Keratinocyte (primary cell): ENCODE results near the gene KDM8. TPM values are rescaled to one million over a fixed set of nuclear protein-coding genes. Genes with fewer than 3 reads are reported as not detected.
"Not testable (repeated sequence)": the region's sequence is repeated elsewhere in the genome, so short reads cannot be mapped to it uniquely, and the experiment has no call there.

Experiments
- DNase-seq: peaks from one replicate; pipeline ENCODE4 v3.0.0-alpha.2; 2011; ENCODE audit warnings: low read depth, missing footprints, low spot score
- FAIRE-seq: peaks from 2 replicates; lab custom pipeline; 2011; peaks lifted over from hg19 to GRCh38; lab: Jason Lieb, UNC
- H2AFZ ChIP-seq: 2 replicates; pipeline ENCODE4 v1.6.0; 2012; ENCODE audit warnings: low read length, control low read depth, inconsistent platforms; ENCODE audit not compliant: control insufficient read depth
- H3K27ac ChIP-seq: 2 replicates; pipeline ENCODE4 v1.5.1; 2011; ENCODE audit warnings: low read length; ENCODE audit not compliant: control insufficient read depth, insufficient read depth
- H3K27me3 ChIP-seq: 3 replicates; pipeline ENCODE4 v1.6.0; 2011; ENCODE audit warnings: low read length; ENCODE audit not compliant: control insufficient read depth, insufficient read depth; ENCODE audit errors: extremely low read depth
- H3K36me3 ChIP-seq, 2 experiments: 2 replicates in 1 of 2; 3 replicates in 1 of 2; pipeline ENCODE4 v1.5.1; 2011; ENCODE audit warnings: low read length in 2 of 2, mild to moderate bottlenecking in 1 of 2; ENCODE audit not compliant: control insufficient read depth in 2 of 2, insufficient read depth in 2 of 2; ENCODE audit errors: extremely low read depth in 1 of 2
- H3K4me1 ChIP-seq: 3 replicates; pipeline ENCODE4 v1.5.1; 2011; ENCODE audit warnings: low read length; ENCODE audit not compliant: control insufficient read depth, insufficient read depth; ENCODE audit errors: extremely low read depth
- H3K4me2 ChIP-seq: 3 replicates; pipeline ENCODE4 v1.6.0; 2011; ENCODE audit warnings: low read depth, low read length; ENCODE audit not compliant: control insufficient read depth, insufficient read depth; ENCODE audit errors: extremely low read depth
- H3K4me3 ChIP-seq, 3 experiments: fragments of 200-600 bp in 1 of 3; sonication (generic) in 1 of 3; 2 replicates in 2 of 3; 3 replicates in 1 of 3; pipeline ENCODE4 v1.5.1; 2011 to 2016; ENCODE audit warnings: low read length in 3 of 3, mild to moderate bottlenecking in 3 of 3, control low read depth in 2 of 3, inconsistent platforms in 1 of 3, low read depth in 1 of 3, mixed read lengths in 1 of 3, mixed run types in 1 of 3, moderate library complexity in 1 of 3; ENCODE audit not compliant: control insufficient read depth in 2 of 3, insufficient read depth in 2 of 3; ENCODE audit errors: extremely low read depth in 1 of 3
- H3K79me2 ChIP-seq: 2 replicates; pipeline ENCODE4 v1.6.0; 2012; ENCODE audit warnings: low read length; ENCODE audit not compliant: control insufficient read depth, insufficient read depth
- H3K9ac ChIP-seq: 3 replicates; pipeline ENCODE4 v1.6.0; 2011; ENCODE audit warnings: low read length; ENCODE audit not compliant: control insufficient read depth, insufficient read depth; ENCODE audit errors: extremely low read depth
- H3K9me1 ChIP-seq: 3 replicates; pipeline ENCODE4 v1.6.0; 2011; ENCODE audit warnings: low read length; ENCODE audit not compliant: control insufficient read depth, insufficient read depth; ENCODE audit errors: extremely low read depth
- H3K9me3 ChIP-seq: 2 replicates; pipeline ENCODE4 v1.5.1; 2012; ENCODE audit warnings: low read depth, low read length; ENCODE audit not compliant: control insufficient read depth
- H4K20me1 ChIP-seq: 3 replicates; pipeline ENCODE4 v1.6.0; 2011; ENCODE audit warnings: low read length; ENCODE audit not compliant: control insufficient read depth, insufficient read depth; ENCODE audit errors: extremely low read depth
- EZH2 ChIP-seq: IDR thresholded peaks from one replicate; pipeline ENCODE4 v1.6.1; 2012; ENCODE audit warnings: inconsistent platforms, mild to moderate bottlenecking, low read length, moderate library complexity
- dilution Hi-C: fragments of 300-500 bp; cut with MboI; formaldehyde crosslinking; loops from one replicate; pipeline ENCODE4 v1.7.0; 2020; ENCODE audit warnings: low sequenced_read_pairs; ENCODE audit not compliant: extremely low pct_ligation_motif_present
- polyA plus RNA-seq, 5 experiments: library from polyadenylated mRNA; depleted of rRNA in 3 of 5; stranded (reverse) in 3 of 5; stranded (forward) in 1 of 5; unstranded in 1 of 5; fragments of >200 nt; gene quantifications; 1 replicate in 1 of 5; 2 replicates in 3 of 5; 3 replicates in 1 of 5; pipeline versions ENCODE4 v1.2.1 to v1.2.3, GENCODE V29; 2011 to 2012; ENCODE audit warnings: missing spikeins in 2 of 5, low read depth in 1 of 5, low replicate concordance in 1 of 5
- TF ChIP-seq, protein P1 (sequence below), 3 experiments: IDR thresholded peaks in 1 of 3; conservative IDR thresholded peaks in 1 of 3; optimal IDR thresholded peaks in 1 of 3; 2 replicates in 2 of 3; 3 replicates in 1 of 3; pipeline versions ENCODE3 to v1.5.1; 2011; ENCODE audit warnings: low read length in 3 of 3, mild to moderate bottlenecking in 3 of 3, moderate library complexity in 2 of 3, control low read depth in 1 of 3, inconsistent platforms in 1 of 3; ENCODE audit not compliant: insufficient read depth in 2 of 3; ENCODE audit errors: extremely low read depth in 1 of 3

Gene KDM8
- polyA plus RNA-seq, 1 donor (not counting 4 experiments of a cell fraction or from before 2014, with no cell fraction given) = 1.5 TPM

DNA sequence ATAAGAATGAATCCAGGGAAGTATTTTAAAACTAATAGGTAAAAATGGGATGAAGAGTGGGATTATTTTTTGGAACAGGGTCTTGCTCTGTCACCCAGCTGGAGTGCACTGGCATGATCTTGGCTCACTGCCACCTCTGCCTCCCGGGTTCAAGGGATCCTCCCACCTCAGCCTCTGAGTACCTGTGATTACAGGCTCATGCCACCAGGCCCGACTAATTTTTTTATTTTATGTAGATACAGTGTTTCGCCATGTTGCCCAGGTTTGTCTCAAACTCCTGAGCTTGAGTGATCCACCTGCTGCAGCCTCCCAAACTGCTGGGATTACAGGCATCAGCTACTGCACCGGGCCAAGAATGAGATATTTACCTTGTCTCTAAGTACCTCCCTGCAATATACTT is 43.1 kb downstream of the KDM8 start:
- no peaks in the 10 kb centered on the region for H3K27me3 ChIP-seq
- H2AFZ ChIP-seq = no peak overlapping the region
- no peak overlapping the region for H3K27ac ChIP-seq
- H3K9ac ChIP-seq = no peak overlapping the region
- H4K20me1 ChIP-seq = no peaks in the 10 kb centered on the region
- DNase-seq = no peak
- no peak overlapping the region for H3K4me2 ChIP-seq
- H3K4me3 ChIP-seq = no peak overlapping the region
- TF ChIP-seq, protein P1, sequence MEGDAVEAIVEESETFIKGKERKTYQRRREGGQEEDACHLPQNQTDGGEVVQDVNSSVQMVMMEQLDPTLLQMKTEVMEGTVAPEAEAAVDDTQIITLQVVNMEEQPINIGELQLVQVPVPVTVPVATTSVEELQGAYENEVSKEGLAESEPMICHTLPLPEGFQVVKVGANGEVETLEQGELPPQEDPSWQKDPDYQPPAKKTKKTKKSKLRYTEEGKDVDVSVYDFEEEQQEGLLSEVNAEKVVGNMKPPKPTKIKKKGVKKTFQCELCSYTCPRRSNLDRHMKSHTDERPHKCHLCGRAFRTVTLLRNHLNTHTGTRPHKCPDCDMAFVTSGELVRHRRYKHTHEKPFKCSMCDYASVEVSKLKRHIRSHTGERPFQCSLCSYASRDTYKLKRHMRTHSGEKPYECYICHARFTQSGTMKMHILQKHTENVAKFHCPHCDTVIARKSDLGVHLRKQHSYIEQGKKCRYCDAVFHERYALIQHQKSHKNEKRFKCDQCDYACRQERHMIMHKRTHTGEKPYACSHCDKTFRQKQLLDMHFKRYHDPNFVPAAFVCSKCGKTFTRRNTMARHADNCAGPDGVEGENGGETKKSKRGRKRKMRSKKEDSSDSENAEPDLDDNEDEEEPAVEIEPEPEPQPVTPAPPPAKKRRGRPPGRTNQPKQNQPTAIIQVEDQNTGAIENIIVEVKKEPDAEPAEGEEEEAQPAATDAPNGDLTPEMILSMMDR (optimal IDR thresholded peaks at IDR 0.05 in 1 of 3, IDR thresholded peaks at IDR 0.05 in 1 of 3, conservative IDR thresholded peaks at IDR 0.05 in 1 of 3; ENCODE audit: extremely low read depth in 1 of 3, insufficient read depth in 2 of 3, low read length in 3 of 3) = no peak
- TF ChIP-seq EZH2 = no peak
- dilution Hi-C loops = no loop called here
- H3K79me2 ChIP-seq = peaks cover 7% of the 10 kb centered on the region
- no peaks in the 10 kb centered on the region for H3K9me3 ChIP-seq
- peaks cover 0 to 3% of the 10 kb centered on the region in 2 experiments for H3K36me3 ChIP-seq
- H3K4me1 ChIP-seq = no peaks in the 10 kb centered on the region
- FAIRE-seq = no peak
- no peaks in the 10 kb centered on the region for H3K9me1 ChIP-seq

DNA sequence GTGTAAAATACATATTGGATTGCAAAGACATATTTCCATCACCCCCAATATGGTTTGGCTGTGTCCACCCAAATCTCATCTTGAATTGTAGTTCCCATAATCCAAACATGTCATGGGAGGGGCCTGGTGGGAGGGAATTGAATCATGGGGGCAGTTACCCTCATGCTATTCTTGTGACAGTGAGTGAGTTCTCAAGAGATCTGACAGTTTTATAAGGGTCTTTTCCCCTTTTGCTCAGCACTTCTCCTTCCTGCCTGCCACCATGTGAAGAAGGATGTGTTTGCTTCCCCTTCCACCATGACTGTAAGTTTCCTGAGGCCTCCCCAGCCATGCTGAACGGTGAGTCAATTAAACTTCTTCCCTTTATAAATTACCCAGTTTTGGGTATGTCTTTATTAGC is 43.8 kb downstream of the KDM8 start:
- FAIRE-seq = not testable (repeated sequence)

DNA sequence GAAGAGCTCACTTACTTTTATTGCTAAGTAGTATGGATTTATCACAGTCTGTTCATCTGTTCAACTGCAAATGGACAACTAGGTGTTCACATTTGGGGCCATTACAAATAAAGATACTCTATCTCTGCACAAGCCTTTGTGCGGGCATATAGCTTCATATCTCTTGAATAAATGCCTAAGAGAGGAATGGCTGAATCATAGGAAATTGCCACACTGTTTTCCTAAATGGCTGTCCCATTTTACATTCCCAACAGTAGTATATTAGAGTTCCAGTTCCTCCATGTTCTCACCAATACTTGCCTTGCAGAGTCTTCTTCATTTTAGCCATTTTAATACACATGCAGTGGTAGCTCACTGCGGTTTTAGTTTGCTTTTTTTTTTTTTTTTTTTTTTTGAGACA is 44.7 kb downstream of the KDM8 start:
- H3K4me3 ChIP-seq = no peak overlapping the region
- dilution Hi-C loops = no loop called here
- TF ChIP-seq EZH2 = no peak
- TF ChIP-seq, protein P1 (optimal IDR thresholded peaks at IDR 0.05 in 1 of 3, IDR thresholded peaks at IDR 0.05 in 1 of 3, conservative IDR thresholded peaks at IDR 0.05 in 1 of 3; ENCODE audit: extremely low read depth in 1 of 3, insufficient read depth in 2 of 3, low read length in 3 of 3) = no peak
- no peak overlapping the region for H3K9ac ChIP-seq
- H3K9me3 ChIP-seq = no peaks in the 10 kb centered on the region
- no peaks in the 10 kb centered on the region for H3K27me3 ChIP-seq
- H3K79me2 ChIP-seq = peaks cover 7% of the 10 kb centered on the region
- no peaks in the 10 kb centered on the region for H4K20me1 ChIP-seq
- H3K36me3 ChIP-seq = peaks cover 0 to 4% of the 10 kb centered on the region in 2 experiments
- peaks cover under 1% of the 10 kb centered on the region for H3K4me1 ChIP-seq
- no peak overlapping the region for H2AFZ ChIP-seq
- H3K27ac ChIP-seq = no peak overlapping the region
- no peak overlapping the region for H3K4me2 ChIP-seq
- no peak for DNase-seq
- FAIRE-seq = no peak
- no peaks in the 10 kb centered on the region for H3K9me1 ChIP-seq

More for the DNA sequence above, 43.8 kb downstream of the KDM8 start:
- H3K79me2 ChIP-seq, DNase-seq, H2AFZ ChIP-seq, H3K27ac ChIP-seq, H3K4me2 ChIP-seq, H3K9ac ChIP-seq, H3K4me3 ChIP-seq, dilution Hi-C loops, H4K20me1 ChIP-seq, H3K9me1 ChIP-seq, H3K27me3 ChIP-seq, H3K4me1 ChIP-seq, H3K9me3 ChIP-seq, H3K36me3 ChIP-seq: not testable (repeated sequence)

DNA sequence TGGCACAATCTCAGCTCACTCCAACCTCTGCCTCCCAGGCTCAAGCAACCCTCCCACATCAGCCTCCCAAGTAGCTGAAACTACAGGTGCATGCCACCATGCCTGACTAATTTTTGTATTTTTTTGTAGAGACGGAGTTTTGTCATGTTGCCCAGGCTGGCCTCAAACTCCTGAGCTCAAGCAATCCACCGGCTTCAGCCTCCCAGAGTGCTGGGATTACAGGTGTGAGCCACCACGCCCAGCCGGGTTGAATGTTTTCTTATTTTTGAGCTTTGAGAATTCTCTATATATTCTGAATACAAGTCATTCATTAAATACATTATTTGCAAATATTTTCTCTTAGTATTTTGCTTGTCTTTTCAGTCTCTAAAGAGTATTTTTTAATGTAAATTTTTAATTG is 45.6 kb downstream of the KDM8 start:
- H3K9me3 ChIP-seq, DNase-seq, H3K27ac ChIP-seq, H3K79me2 ChIP-seq, H3K36me3 ChIP-seq, H4K20me1 ChIP-seq, H2AFZ ChIP-seq, FAIRE-seq, H3K4me3 ChIP-seq, H3K4me2 ChIP-seq, H3K27me3 ChIP-seq, dilution Hi-C loops, H3K9me1 ChIP-seq, H3K4me1 ChIP-seq, H3K9ac ChIP-seq: not testable (repeated sequence)
